HG03108 (cell line): Measurements from ENCODE around the gene UBE2J2.

Experiments used
- ATAC-seq: cut with Tn5 transposase; IDR thresholded peaks from one replicate; pipeline ENCODE4 v1.9.1; 2021; ENCODE audit warnings: moderate library complexity; ENCODE audit not compliant: unreplicated experiment

Gene UBE2J2

DNA sequence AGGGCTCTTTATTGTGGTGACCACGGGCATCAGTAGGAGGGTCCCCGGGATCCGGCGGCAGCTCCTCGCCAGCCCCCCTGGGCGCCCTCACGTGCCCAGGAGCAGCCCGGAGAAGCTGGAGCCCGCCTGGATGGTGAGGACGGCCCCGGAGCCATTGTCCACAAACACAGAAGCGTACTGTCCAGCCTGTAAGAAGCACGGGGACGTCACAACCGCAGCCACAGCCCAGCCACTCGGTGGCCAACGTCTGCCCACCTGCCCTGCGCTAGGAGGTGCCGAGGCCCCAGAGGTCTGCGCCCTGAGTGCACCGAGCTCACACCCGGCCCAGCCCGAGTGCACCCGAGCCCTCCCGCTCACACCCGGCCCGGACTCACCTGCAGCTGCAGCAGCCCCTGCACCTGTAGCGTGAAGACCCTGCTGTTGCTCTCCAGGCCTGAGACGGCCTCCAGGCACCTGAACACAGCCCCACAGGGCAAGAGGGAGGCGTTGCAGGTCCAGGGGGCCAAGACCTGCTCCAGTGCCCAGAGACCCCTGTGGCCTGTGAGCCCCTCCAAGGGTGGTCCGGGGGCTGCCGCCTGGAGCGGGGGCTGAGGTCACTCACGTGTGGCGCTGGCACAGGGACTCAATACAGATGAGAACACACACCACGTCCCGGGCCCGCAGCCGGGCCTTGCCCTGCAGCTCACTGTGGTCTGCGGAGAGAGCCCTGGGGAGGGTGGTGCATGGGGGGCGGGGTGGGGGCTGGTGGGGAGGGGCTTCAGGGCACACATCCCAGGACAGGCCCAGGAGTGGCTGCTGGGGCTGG, 31.0 kb downstream of the UBE2J2 start:
- ATAC-seq = no peak

GRCh38 chr1:1241588-1242219, 31.9 kb downstream of the UBE2J2 start:
- no peak for ATAC-seq

GRCh38 chr1:1240822-1241587, 32.6 kb downstream of the UBE2J2 start:
- no peak for ATAC-seq

DNA sequence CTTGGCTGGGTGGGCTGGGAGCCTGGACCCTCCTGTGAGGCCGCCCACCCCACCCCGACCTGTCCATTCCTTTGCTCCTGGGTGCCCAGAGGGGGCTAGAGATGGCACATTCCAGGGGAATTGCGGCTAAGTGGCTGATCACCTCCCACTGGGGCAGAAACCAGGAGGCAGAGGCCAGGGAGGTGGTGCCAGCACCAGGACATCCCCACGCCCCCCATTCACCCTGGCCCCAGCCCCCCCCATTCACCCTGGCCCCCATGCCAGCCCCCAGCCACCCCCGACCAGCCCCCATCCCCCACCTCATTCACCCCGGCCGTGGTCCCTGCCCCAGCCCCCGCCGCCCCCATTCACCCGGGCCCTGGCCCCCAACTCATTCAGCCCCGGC, 33.3 kb downstream of the UBE2J2 start:
- ATAC-seq = no peak

DNA sequence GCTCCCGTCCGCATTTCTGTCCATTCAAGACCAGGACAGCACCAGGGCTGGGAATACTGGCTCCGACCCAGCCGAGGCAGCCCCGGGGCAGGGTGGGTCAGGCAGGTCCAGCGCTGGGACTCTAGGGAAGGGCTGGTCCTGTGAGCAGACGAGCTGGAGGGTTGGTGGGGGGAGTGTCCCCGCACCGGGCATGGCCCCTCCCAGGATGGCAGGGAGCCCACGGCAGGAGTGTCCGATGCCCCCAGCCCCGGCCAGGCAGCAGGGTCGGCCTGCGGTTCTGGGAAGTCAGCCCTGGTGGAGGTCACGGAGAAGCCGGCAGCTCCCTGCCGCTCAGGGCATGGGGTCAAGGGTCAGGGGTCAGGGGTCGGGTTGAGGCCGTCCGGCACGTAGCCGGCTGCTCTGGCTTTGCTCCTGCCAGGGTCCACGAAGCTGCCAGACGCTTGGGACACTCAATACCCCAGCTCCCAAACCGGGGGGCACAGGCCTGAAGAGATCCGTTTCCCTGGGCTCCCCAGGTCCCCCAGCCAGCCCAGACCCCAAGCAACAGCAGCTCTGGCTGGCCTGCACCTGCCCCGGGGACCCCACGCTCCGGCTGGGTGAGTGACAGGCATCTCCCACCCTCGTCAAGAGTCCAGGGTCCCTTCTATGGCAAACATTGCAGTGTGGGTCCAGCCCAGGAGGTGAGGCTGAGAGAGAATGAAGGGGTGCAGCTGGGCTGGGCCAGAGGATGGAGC, 33.9 kb downstream of the UBE2J2 start:
- no peak for ATAC-seq

- ATAC-seq = no peak
These were observed 34.4 kb downstream of the UBE2J2 start for GRCh38 chr1:1239227-1239613.

GRCh38 chr1:1238702-1239178, 34.9 kb downstream of the UBE2J2 start:
- no peak for ATAC-seq

GRCh38 chr1:1237874-1238701, 35.6 kb downstream of the UBE2J2 start:
- no peak for ATAC-seq

- ATAC-seq = no peak
These were observed 36.4 kb downstream of the UBE2J2 start for GRCh38 chr1:1236945-1237873.

DNA sequence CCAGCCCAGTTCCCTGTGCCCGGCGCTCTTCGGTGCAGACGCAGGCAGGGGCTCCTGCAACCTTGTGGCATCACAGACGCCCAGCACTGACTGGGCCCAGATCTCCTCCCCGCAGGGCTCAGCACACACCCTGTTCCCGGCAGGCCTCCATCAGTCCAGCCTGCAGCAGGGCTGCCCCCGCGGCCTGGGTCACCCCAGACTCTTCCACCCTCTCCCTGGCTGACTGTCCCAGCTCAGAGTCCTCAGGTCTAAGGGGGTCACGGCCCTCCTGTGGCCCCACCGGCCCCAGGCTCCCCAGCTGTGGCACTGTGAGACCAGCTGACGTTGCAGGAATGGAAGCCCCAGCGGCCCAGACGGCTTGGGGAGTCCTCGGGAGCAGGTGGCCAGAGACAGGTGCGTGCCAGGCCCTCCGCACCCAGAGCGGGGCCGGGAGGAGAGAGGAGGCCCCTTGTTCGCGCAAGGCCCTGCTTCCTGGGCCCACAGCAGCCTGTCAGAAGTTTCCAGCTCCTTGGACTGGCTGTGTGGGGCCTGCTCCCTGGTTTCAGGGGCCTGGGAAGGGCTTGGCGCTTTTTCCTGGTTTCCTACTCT, 37.4 kb downstream of the UBE2J2 start:
- no peak for ATAC-seq

GRCh38 chr1:1235016-1235744, 38.5 kb downstream of the UBE2J2 start:
- no peak for ATAC-seq

DNA sequence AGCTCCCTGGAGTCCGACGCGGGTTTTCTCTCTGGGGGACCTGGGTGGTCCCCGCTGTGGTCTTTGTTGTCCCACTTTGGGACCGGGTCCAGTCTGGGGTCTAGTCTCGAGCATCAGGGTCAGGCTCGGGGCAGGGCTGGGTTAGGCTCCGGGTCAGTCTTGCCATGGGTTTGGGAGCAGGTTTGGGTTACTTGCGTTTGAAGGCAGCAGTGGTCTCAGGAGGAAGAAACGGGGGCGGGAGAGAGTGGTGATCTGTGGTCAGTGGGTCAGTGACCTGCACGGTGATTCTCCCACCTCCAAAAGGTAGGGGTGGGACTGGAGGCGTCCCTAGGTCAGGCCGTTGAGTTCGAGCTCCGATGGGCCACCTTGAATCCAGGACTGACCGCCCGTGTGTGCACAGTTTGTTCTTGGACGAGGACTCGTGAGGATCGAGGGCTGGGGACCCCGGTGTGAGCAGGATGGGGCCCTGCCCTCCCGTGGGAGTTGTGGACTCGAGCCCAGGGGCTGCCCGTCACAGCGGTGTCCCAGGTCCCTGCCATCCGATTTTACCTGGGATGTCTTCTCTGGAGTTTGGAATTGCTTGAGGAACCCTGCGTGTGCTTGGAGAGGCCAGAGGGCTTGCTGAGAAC, 39.4 kb downstream of the UBE2J2 start:
- no peak for ATAC-seq

DNA sequence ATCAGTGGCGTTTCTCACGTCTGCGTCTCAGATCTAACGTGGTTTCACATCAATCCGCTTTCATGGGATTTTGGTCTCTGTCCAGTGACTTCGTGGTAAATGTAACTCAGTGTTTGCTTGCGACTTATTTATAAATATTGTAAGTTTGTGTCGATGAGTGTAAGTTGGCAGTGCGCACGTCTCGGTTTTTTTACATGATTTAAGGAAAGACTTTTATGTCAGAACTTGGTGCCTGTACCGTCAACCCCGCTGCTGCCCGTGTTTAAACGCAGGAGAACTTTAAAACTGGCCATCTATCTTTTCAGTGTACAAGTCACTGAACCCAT, 40.1 kb downstream of the UBE2J2 start:
- no peak for ATAC-seq

GRCh38 chr1:1232796-1233566, 40.7 kb downstream of the UBE2J2 start:
- no peak for ATAC-seq

GRCh38 chr1:1232208-1232795, 41.4 kb downstream of the UBE2J2 start, which contains the start of gene B3GALT6:
Gene B3GALT6, plus strand, starts transcription at chr1:1232237. Its CDS starts 42 bp downstream, at chr1:1232279.
- ATAC-seq = no peak

DNA sequence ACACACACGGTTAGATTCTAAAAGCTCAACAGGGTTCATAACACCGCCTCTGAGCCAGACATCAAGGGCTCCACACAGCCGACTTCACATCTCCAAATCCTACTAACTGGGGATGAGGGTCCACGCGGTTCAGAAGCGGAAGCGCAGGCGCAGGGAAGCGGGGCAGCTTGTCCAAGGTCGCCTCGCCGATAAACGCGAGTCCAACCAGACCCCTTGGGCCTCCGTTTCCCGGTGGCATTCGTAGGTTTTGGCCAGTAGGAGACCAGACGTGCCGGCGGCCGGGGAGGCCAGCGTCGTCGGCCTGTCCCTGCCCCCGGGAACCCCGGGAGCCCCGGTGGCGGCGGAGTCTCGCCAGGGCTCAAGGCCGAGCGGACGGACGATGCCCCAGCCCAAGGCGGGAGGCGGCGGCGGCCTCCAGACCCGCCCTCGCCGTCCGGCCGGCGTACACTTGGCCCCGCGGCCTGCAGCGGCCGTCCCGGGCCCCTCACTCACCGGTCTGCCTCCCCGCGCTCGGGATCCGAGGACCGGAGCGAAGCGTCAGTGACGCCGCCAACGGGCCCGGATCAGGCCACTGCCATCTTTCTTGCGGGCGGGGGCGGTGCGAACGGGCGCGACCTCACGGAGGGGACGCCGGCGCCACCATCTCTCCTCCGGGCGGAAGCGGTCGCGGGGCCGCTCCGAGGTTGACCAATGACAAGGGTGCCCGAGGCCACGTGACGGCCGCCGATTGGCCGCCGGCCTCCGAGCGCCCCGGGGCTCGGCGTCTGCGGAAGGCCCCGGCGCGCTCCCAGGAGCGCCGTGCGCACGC, 42.0 kb downstream of the UBE2J2 start, which contains the start of gene SDF4:
Gene SDF4 (minus strand): TSS at position 602 of the 808 bp plus-strand sequence. CDS start 3,229 bp downstream, outside the sequence.
- ATAC-seq = peak; percentile 86
